Osteoblast (primary cell): Measurements from ENCODE around the gene AGPAT4. TPM values are rescaled to one million over a fixed set of nuclear protein-coding genes. Genes with fewer than 3 reads are reported as not detected.

Source experiments
- DNase-seq: peaks from one replicate; pipeline ENCODE4 v3.0.0; 2011; ENCODE audit warnings: low spot score, mixed read lengths; ENCODE audit not compliant: insufficient read length; ENCODE audit errors: missing footprints
- H2AFZ ChIP-seq: 2 replicates; pipeline ENCODE4 v1.6.0; 2011; ENCODE audit warnings: mild to moderate bottlenecking, low read length
- H3K27ac ChIP-seq: 2 replicates; pipeline ENCODE4 v1.5.1; 2011; ENCODE audit warnings: mild to moderate bottlenecking, low read depth, low read length, moderate library complexity
- H3K27me3 ChIP-seq: 2 replicates; pipeline ENCODE4 v1.6.0; 2012; ENCODE audit warnings: mild to moderate bottlenecking, control low read depth, inconsistent platforms, low read length, moderate library complexity; ENCODE audit not compliant: insufficient read depth
- H3K36me3 ChIP-seq: 2 replicates; pipeline ENCODE4 v1.5.1; 2011; ENCODE audit warnings: mild to moderate bottlenecking, low read length, control low read depth, moderate library complexity; ENCODE audit not compliant: insufficient read depth
- H3K4me1 ChIP-seq: 2 replicates; pipeline ENCODE4 v1.5.1; 2011; ENCODE audit warnings: mild to moderate bottlenecking, low read length, control low read depth, moderate library complexity; ENCODE audit not compliant: insufficient read depth
- H3K4me2 ChIP-seq: 2 replicates; pipeline ENCODE4 v1.6.0; 2011; ENCODE audit warnings: mild to moderate bottlenecking, low read length; ENCODE audit not compliant: insufficient read depth
- H3K4me3 ChIP-seq: fragments of 200-600 bp; sonication (generic); 3 replicates; pipeline ENCODE4 v1.5.1; 2012; ENCODE audit warnings: mild to moderate bottlenecking, low read length, inconsistent platforms; ENCODE audit not compliant: insufficient read depth
- H3K79me2 ChIP-seq: 2 replicates; pipeline ENCODE4 v1.6.0; 2012; ENCODE audit warnings: mild to moderate bottlenecking, low read length, control low read depth, inconsistent platforms; ENCODE audit not compliant: insufficient read depth
- H3K9me3 ChIP-seq: 2 replicates; pipeline ENCODE4 v1.5.1; 2011; ENCODE audit warnings: low read depth, low read length, control low read depth
- H4K20me1 ChIP-seq: 2 replicates; pipeline ENCODE4 v1.6.0; 2012; ENCODE audit warnings: mild to moderate bottlenecking, low read length, control low read depth; ENCODE audit not compliant: insufficient read depth
- CTCF ChIP-seq: IDR thresholded peaks from 2 replicates; pipeline ENCODE4 v1.5.1; 2011; ENCODE audit warnings: mild to moderate bottlenecking, low read depth, low read length, moderate library complexity; ENCODE audit errors: extremely low read depth
- total RNA-seq: library from RNA; depleted of rRNA; stranded (reverse); fragments of >200 nt; gene quantifications from 2 replicates; pipeline ENCODE4 v1.2.3, GENCODE V29; 2012

Gene AGPAT4
- total RNA-seq, 1 donor, result 13.8 TPM

- Histone ChIP-seq H3K4me3 (no peak overlapping the region), H3K27ac (no peak overlapping the region), H3K4me2 (no peak overlapping the region), H3K4me1 (peaks cover 26% of the 10 kb centered on the region), H3K27me3 (no peaks in the 10 kb centered on the region), H2AFZ (no peak overlapping the region), H3K79me2 (no peaks in the 10 kb centered on the region), H3K9me3 (no peaks in the 10 kb centered on the region), H3K36me3 (no peaks in the 10 kb centered on the region), H4K20me1 (no peaks in the 10 kb centered on the region)
- peak; percentile 29 for DNase-seq
- no peak for TF ChIP-seq CTCF
Observed at GRCh38 chr6:161305860-161306259, 32.0 kb upstream of the AGPAT4 start.

DNA sequence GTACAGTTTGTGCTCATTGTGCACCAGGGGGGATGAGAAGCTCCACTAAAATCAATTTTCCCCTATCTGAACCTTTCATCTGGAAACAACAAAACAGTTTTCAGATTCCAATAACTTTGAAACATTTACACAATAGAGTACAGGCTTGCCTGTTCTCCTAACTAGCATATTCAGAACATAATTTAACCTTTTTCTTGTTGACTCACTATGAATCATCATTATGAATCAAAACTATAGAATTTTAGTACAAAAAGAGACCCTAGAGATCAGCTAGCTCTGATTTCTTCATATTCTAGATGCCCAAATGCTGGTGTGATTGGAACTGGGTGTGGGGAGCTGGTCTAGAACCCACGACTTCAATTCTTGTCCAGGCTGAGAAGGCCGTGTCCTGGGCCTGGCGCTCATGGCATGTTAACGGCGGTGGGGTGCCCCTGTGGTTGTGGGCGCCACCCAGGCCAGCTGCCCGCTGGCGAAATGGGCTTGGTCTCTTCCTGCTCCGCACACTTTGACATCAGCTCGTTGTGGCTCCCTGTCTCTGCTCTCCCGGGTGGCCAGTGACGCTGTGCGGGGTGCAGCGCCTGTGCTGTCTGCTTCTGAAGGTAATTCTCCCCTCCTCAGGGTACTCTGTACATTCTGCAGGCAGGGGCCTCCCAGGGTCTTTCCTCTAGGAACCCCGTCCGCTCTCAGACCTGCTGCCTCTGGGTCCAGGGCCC is 29.9 kb upstream of the AGPAT4 start:
- Histone ChIP-seq H4K20me1 (no peaks in the 10 kb centered on the region), H3K27me3 (no peaks in the 10 kb centered on the region), H3K4me1 (peaks cover 29% of the 10 kb centered on the region), H3K79me2 (no peaks in the 10 kb centered on the region), H3K9me3 (no peaks in the 10 kb centered on the region), H2AFZ (no peak overlapping the region), H3K4me3 (no peak overlapping the region), H3K36me3 (no peaks in the 10 kb centered on the region), H3K27ac (peak overlapping the region; percentile 28), H3K4me2 (peak overlapping the region; percentile 47)
- no peak for TF ChIP-seq CTCF
- DNase-seq, result peak; percentile 91

GRCh38 chr6:161302949-161303348 is 29.1 kb upstream of the AGPAT4 start:
- Histone ChIP-seq H3K27me3 (no peaks in the 10 kb centered on the region), H3K4me3 (peak overlapping the region; percentile 10), H3K9me3 (no peaks in the 10 kb centered on the region), H2AFZ (peak overlapping the region; percentile 3), H3K27ac (peak overlapping the region; percentile 28), H3K4me1 (peaks cover 29% of the 10 kb centered on the region), H3K79me2 (no peaks in the 10 kb centered on the region), H3K4me2 (peak overlapping the region; percentile 23), H4K20me1 (no peaks in the 10 kb centered on the region), H3K36me3 (no peaks in the 10 kb centered on the region)
- TF ChIP-seq CTCF, result no peak
- peak; percentile 15 for DNase-seq

GRCh38 chr6:161301338-161301737 is 27.5 kb upstream of the AGPAT4 start:
- Histone ChIP-seq H2AFZ (no peak overlapping the region), H3K4me2 (peak overlapping the region; percentile 8)
- TF ChIP-seq CTCF, result no peak

More at GRCh38 chr6:161301338-161301737, 27.5 kb upstream of the AGPAT4 start:
- no peaks in the 10 kb centered on the region for H3K36me3 ChIP-seq
- H3K9me3 ChIP-seq, result no peaks in the 10 kb centered on the region
- DNase-seq, result peak; percentile 93
- no peaks in the 10 kb centered on the region for H3K27me3 ChIP-seq
- H3K79me2 ChIP-seq, result no peaks in the 10 kb centered on the region
- peaks cover 29% of the 10 kb centered on the region for H3K4me1 ChIP-seq
- no peak overlapping the region for H3K27ac ChIP-seq
- no peaks in the 10 kb centered on the region for H4K20me1 ChIP-seq
- H3K4me3 ChIP-seq, result no peak overlapping the region
